Adrenal gland (tissue), 12 donors: Measurements from ENCODE around the gene SPTBN4. TPM values are rescaled to one million over a fixed set of nuclear protein-coding genes. Genes with fewer than 3 reads are reported as not detected.

Experiments used
- DNase-seq, 7 donors: peaks; one replicate each; pipeline ENCODE4 v3.0.0-alpha.2; 2019 to 2020
- H3K27ac ChIP-seq, 5 donors: fragments of 200-600 bp; sonication (generic) in 4 of 5; 1 replicate in 3 of 5; 2 replicates in 2 of 5; pipeline versions ENCODE4 v1.5.1 to v1.8.0; 2016 to 2020; ENCODE audit warnings: mild to moderate bottlenecking in 1 of 5
- H3K27me3 ChIP-seq: fragments of 200-600 bp; 2 replicates; pipeline ENCODE4 v1.8.0; 2021
- H3K36me3 ChIP-seq, 2 donors: fragments of 200-600 bp; replicated peaks in 1 of 2; 1 replicate in 1 of 2; 2 replicates in 1 of 2; pipeline versions ENCODE4 v1.5.1 to v1.8.0; 2018 to 2022
- H3K4me1 ChIP-seq, 2 donors: fragments of 200-600 bp; replicated peaks in 1 of 2; 1 replicate in 1 of 2; 2 replicates in 1 of 2; pipeline versions ENCODE4 v1.5.1 to v1.8.0; 2018 to 2021
- H3K4me3 ChIP-seq, 4 donors: fragments of 200-600 bp; sonication (generic) in 3 of 4; one replicate each; pipeline ENCODE4 v1.5.1; 2016 to 2018
- H3K9me3 ChIP-seq, 3 donors: fragments of 200-600 bp; sonication (generic) in 1 of 3; replicated peaks in 1 of 3; 1 replicate in 2 of 3; 2 replicates in 1 of 3; pipeline versions ENCODE4 v1.5.1 to v1.8.0; 2016 to 2021
- CTCF ChIP-seq, 6 experiments: fragments of 450-650 bp in 4 of 6; fragments of 200-600 bp in 2 of 6; sonication (generic) in 1 of 6; IDR thresholded peaks; 1 replicate in 5 of 6; 2 replicates in 1 of 6; pipeline versions ENCODE4 v1.5.1 to v1.8.0; 2016 to 2021; ENCODE audit warnings: antibody characterized with exemption in 6 of 6, mild to moderate bottlenecking in 2 of 6, moderate library complexity in 1 of 6
- POLR2A ChIP-seq, 2 donors: fragments of 450-650 bp; IDR thresholded peaks; one replicate each; pipeline ENCODE4 v1.6.1; 2017; ENCODE audit warnings: antibody characterized with exemption in 2 of 2, mild to moderate bottlenecking in 2 of 2, moderate library complexity in 1 of 2
- WGBS, 4 donors: extraction: QIAGEN DNeasy Blood & Tissue Kit in 2 of 4; methylation state at CpG; one replicate each; pipeline versions ENCODE4 v1.1.5 to v1.1.7; 2013 to 2017; 5-methylcytosine and 5-hydroxymethylcytosine counted together
- intact Hi-C, 2 donors: fragments of 100-400 bp; cut with DNase I; formaldehyde crosslinking; loops; one replicate each; pipeline versions ENCODE4 v1.14.1 to v1.15.0; 2022 to 2023
- polyA plus RNA-seq, 3 donors: library from polyadenylated mRNA; stranded (reverse); fragments of 200-250 nt in 2 of 3; fragments of 350-450 nt in 1 of 3; fragmentation: Illumina TruSeq in 1 of 3; extraction: RNeasy Lipid Tissue Mini Kit (QIAGEN cat#74804) in 1 of 3; gene quantifications; one replicate each; pipeline ENCODE4 v1.2.3, GENCODE V29; 2013 to 2014
- total RNA-seq, 9 donors: library from RNA; depleted of rRNA in 4 of 9; stranded (reverse); fragments of >200 nt in 4 of 9; fragments of 120-200 nt in 1 of 9; fragmentation: NEBNext Ultra II Directional in 1 of 9; extraction: Animal tissue kit (Norgen Biotek cat#: 25700) in 1 of 9; gene quantifications; one replicate each; pipeline versions ENCODE4 v1.1.0 to v1.2.4, GENCODE V29; 2013 to 2023
- donor health status: healthy with polysubstance abuse.
- donor health status: Bipolar disorder and iron deficiency.
- donor health status: DM: yes; HTN: yes; CAD: no.
- donor health status: DM: no; HTN: no; CAD: no.
- donor health status: DM: no; HTN: no; CAD: no.
- donor health status: DM: yes; HTN: yes; CAD: no.

SPTBN4 gene
- total and polyA plus RNA-seq, 12 donors: 0.91 to 46.7 (median 3.3) TPM

GRCh38 chr19:40599902-40600569, 133.2 kb downstream of the SPTBN4 start:
- peak overlapping the region in 3 of 5 donors; percentile 3 to 23 (median 21) for H3K27ac ChIP-seq
- H3K9me3 ChIP-seq: no peaks in the 10 kb centered on the region
- H3K4me3 ChIP-seq: no peak overlapping the region
- H3K27me3 ChIP-seq: peaks cover 15% of the 10 kb centered on the region
- peaks cover 28 to 59% of the 10 kb centered on the region in 2 donors for H3K4me1 ChIP-seq
- intact Hi-C loops: loop anchor here (5.0 to 10.0 kb wide), 3 partner anchors 58 to 135 kb away; partner anchors contain the start of genes BLVRB (in 1 of the 2) and SPTBN4 (in 1 of the 2)
- TF ChIP-seq CTCF (IDR thresholded peaks at IDR 0.05) (no peak), POLR2A (IDR thresholded peaks at IDR 0.05) (no peak)
- WGBS, 4 donors: 3 to 8% (median 4%) methylated on average over 8 to 43 of the region's 43 CpGs
- H3K36me3 ChIP-seq: no peaks in the 10 kb centered on the region
- DNase-seq: peak in 2 of 7 donors; percentile 38 to 47

- Histone ChIP-seq H3K4me1 (peaks cover 34 to 65% of the 10 kb centered on the region in 2 donors), H3K4me3 (peak overlapping the region in 1 of 4 donors; percentile 50), H3K36me3 (no peaks in the 10 kb centered on the region), H3K27ac (peak overlapping the region in 3 of 5 donors; percentile 3 to 23 (median 21)), H3K9me3 (no peaks in the 10 kb centered on the region), H3K27me3 (peaks cover 15% of the 10 kb centered on the region)
- DNase-seq: peak in 1 of 7 donors; percentile 28
- TF ChIP-seq POLR2A (IDR thresholded peaks at IDR 0.05) (no peak), CTCF (IDR thresholded peaks at IDR 0.05) (no peak)
- intact Hi-C loops: loop anchor here in 1 of 2 donors (5.0 kb wide), 1 partner anchor 58 kb away; no protein-coding TSS in a partner anchor
- WGBS, 4 donors: 6 to 18% (median 9%) methylated on average over 9 to 13 of the region's 13 CpGs
These were observed 133.9 kb downstream of the SPTBN4 start for GRCh38 chr19:40600570-40601133.

GRCh38 chr19:40601134-40601974, 134.6 kb downstream of the SPTBN4 start, which contains the start of gene LTBP4:
LTBP4 (plus strand) TSS chr19:40601369; CDS start chr19:40601388, 19 bp downstream.
- TF ChIP-seq POLR2A (IDR thresholded peaks at IDR 0.05): no peak
- TF ChIP-seq CTCF (IDR thresholded peaks at IDR 0.05): no peak
- peaks cover 15% of the 10 kb centered on the region for H3K27me3 ChIP-seq
- no peaks in the 10 kb centered on the region for H3K36me3 ChIP-seq
- 1 to 3% (median 2%) methylated on average over 6 to 82 of the region's 82 CpGs for WGBS, 4 donors
- no peaks in the 10 kb centered on the region for H3K9me3 ChIP-seq
- H3K4me1 ChIP-seq: peaks cover 40 to 70% of the 10 kb centered on the region in 2 donors
- H3K4me3 ChIP-seq: peak within 1 kb of the TSS in 1 of 4 donors; percentile 50
- peak in 3 of 7 donors; percentile 38 to 60 (median 41) for DNase-seq
- peak within 1 kb of the TSS in 3 of 5 donors; percentile 3 to 86 (median 70) for H3K27ac ChIP-seq
- intact Hi-C loops: loop anchor here in 1 of 2 donors (5.0 kb wide), 1 partner anchor 59 kb away; no protein-coding TSS in a partner anchor
